ENCODE measurements around the gene GAS6. TPM values are rescaled to one million over a fixed set of nuclear protein-coding genes. Genes with fewer than 3 reads are reported as not detected.

Gene GAS6
- total RNA-seq, 2 experiments from 2014 or later: 0.53 to 0.65 TPM

- H3K9me3 Mint-ChIP-seq (ENCODE audit: insufficient read depth): no peaks in the 10 kb centered on the region
- H3K36me3 Mint-ChIP-seq (ENCODE audit: low read depth): no peaks in the 10 kb centered on the region
Measured at GRCh38 chr13:113853518-113854237, 10.2 kb downstream of the GAS6 start.

GRCh38 chr13:113852536-113853517, 11.0 kb downstream of the GAS6 start:
- H3K4me1 Mint-ChIP-seq (ENCODE audit: low read depth): peaks cover 28% of the 10 kb centered on the region
- POLR2A ChIA-PET: no interaction called here
- H3K27ac Mint-ChIP-seq: no peak overlapping the region
- no peak for DNase-seq
- H3K4me3 Mint-ChIP-seq: no peak overlapping the region
- H3K36me3 Mint-ChIP-seq (ENCODE audit: low read depth): no peaks in the 10 kb centered on the region
- CTCF ChIA-PET: no interaction called here
- H3K9me3 Mint-ChIP-seq (ENCODE audit: insufficient read depth): no peaks in the 10 kb centered on the region
- peaks cover 15% of the 10 kb centered on the region for H3K27me3 Mint-ChIP-seq (ENCODE audit: low read depth)
- ATAC-seq: no peak

More at GRCh38 chr13:113853518-113854237, 10.2 kb downstream of the GAS6 start:
- Mint-ChIP-seq H3K4me3 (no peak overlapping the region), H3K27me3 (ENCODE audit: low read depth) (peaks cover 16% of the 10 kb centered on the region), H3K4me1 (ENCODE audit: low read depth) (peaks cover 28% of the 10 kb centered on the region), H3K27ac (no peak overlapping the region)
- CTCF ChIA-PET: no interaction called here
- POLR2A ChIA-PET: no interaction called here
- no peak for ATAC-seq
- DNase-seq: no peak

- no peak overlapping the region for H3K4me3 Mint-ChIP-seq
- peaks cover 15% of the 10 kb centered on the region for H3K27me3 Mint-ChIP-seq (ENCODE audit: low read depth)
- H3K36me3 Mint-ChIP-seq (ENCODE audit: low read depth): no peaks in the 10 kb centered on the region
- no peak overlapping the region for H3K27ac Mint-ChIP-seq
- no peaks in the 10 kb centered on the region for H3K9me3 Mint-ChIP-seq (ENCODE audit: insufficient read depth)
- ChIA-PET POLR2A (no interaction called here), CTCF (no interaction called here)
- ATAC-seq (no peak), DNase-seq (no peak)
- H3K4me1 Mint-ChIP-seq (ENCODE audit: low read depth): peaks cover 33% of the 10 kb centered on the region
Measured at GRCh38 chr13:113851826-113852535, 11.9 kb downstream of the GAS6 start.

GRCh38 chr13:113851480-113851803, 12.4 kb downstream of the GAS6 start:
- peaks cover 15% of the 10 kb centered on the region for H3K27me3 Mint-ChIP-seq (ENCODE audit: low read depth)
- ChIA-PET POLR2A (no interaction called here), CTCF (no interaction called here)
- DNase-seq (no peak), ATAC-seq (no peak)
- H3K36me3 Mint-ChIP-seq (ENCODE audit: low read depth): no peaks in the 10 kb centered on the region
- no peak overlapping the region for H3K27ac Mint-ChIP-seq
- no peak overlapping the region for H3K4me3 Mint-ChIP-seq
- no peaks in the 10 kb centered on the region for H3K9me3 Mint-ChIP-seq (ENCODE audit: insufficient read depth)
- peaks cover 38% of the 10 kb centered on the region for H3K4me1 Mint-ChIP-seq (ENCODE audit: low read depth)

GRCh38 chr13:113850722-113851479, 13.0 kb downstream of the GAS6 start:
- no peaks in the 10 kb centered on the region for H3K9me3 Mint-ChIP-seq (ENCODE audit: insufficient read depth)
- ChIA-PET POLR2A (no interaction called here), CTCF (no interaction called here)
- ATAC-seq (no peak), DNase-seq (no peak)
- peaks cover 15% of the 10 kb centered on the region for H3K27me3 Mint-ChIP-seq (ENCODE audit: low read depth)
- H3K4me3 Mint-ChIP-seq: no peak overlapping the region
- peaks cover 41% of the 10 kb centered on the region for H3K4me1 Mint-ChIP-seq (ENCODE audit: low read depth)
- no peaks in the 10 kb centered on the region for H3K36me3 Mint-ChIP-seq (ENCODE audit: low read depth)
- no peak overlapping the region for H3K27ac Mint-ChIP-seq

- ChIA-PET POLR2A (no interaction called here), CTCF (interaction anchor here (0.6 kb wide), 1 partner anchor 82 kb away, joined by 4 read pairs; no protein-coding TSS in a partner anchor)
- ATAC-seq (no peak), DNase-seq (no peak)
- H3K4me3 Mint-ChIP-seq: no peak overlapping the region
- H3K36me3 Mint-ChIP-seq (ENCODE audit: low read depth): no peaks in the 10 kb centered on the region
- H3K27me3 Mint-ChIP-seq (ENCODE audit: low read depth): peaks cover 15% of the 10 kb centered on the region
- H3K27ac Mint-ChIP-seq: no peak overlapping the region
- H3K4me1 Mint-ChIP-seq (ENCODE audit: low read depth): peaks cover 47% of the 10 kb centered on the region
- no peaks in the 10 kb centered on the region for H3K9me3 Mint-ChIP-seq (ENCODE audit: insufficient read depth)
Measured at GRCh38 chr13:113849981-113850721, 13.7 kb downstream of the GAS6 start.

- no peaks in the 10 kb centered on the region for H3K36me3 Mint-ChIP-seq (ENCODE audit: low read depth)
- H3K27ac Mint-ChIP-seq: no peak overlapping the region
- ATAC-seq (no peak), DNase-seq (no peak)
- ChIA-PET CTCF (no interaction called here), POLR2A (no interaction called here)
- peaks cover 10% of the 10 kb centered on the region for H3K27me3 Mint-ChIP-seq (ENCODE audit: low read depth)
- peaks cover 48% of the 10 kb centered on the region for H3K4me1 Mint-ChIP-seq (ENCODE audit: low read depth)
- H3K9me3 Mint-ChIP-seq (ENCODE audit: insufficient read depth): no peaks in the 10 kb centered on the region
- H3K4me3 Mint-ChIP-seq: no peak overlapping the region
Measured at GRCh38 chr13:113849546-113849945, 14.3 kb downstream of the GAS6 start.

GRCh38 chr13:113848431-113849260, 15.2 kb downstream of the GAS6 start:
- DNase-seq (no peak), ATAC-seq (no peak)
- ChIA-PET POLR2A (no interaction called here), CTCF (no interaction called here)
- peaks cover 12% of the 10 kb centered on the region for H3K27me3 Mint-ChIP-seq (ENCODE audit: low read depth)
- H3K9me3 Mint-ChIP-seq (ENCODE audit: insufficient read depth): no peaks in the 10 kb centered on the region
- no peak overlapping the region for H3K27ac Mint-ChIP-seq
- H3K4me1 Mint-ChIP-seq (ENCODE audit: low read depth): peaks cover 42% of the 10 kb centered on the region
- peaks cover 2% of the 10 kb centered on the region for H3K36me3 Mint-ChIP-seq (ENCODE audit: low read depth)
- no peak overlapping the region for H3K4me3 Mint-ChIP-seq

- CTCF ChIA-PET: no interaction called here
- DNase-seq (no peak), ATAC-seq (no peak)
- POLR2A ChIA-PET: no interaction called here
- Mint-ChIP-seq H3K27me3 (ENCODE audit: low read depth) (peaks cover 12% of the 10 kb centered on the region), H3K27ac (no peak overlapping the region), H3K4me1 (ENCODE audit: low read depth) (peaks cover 35% of the 10 kb centered on the region), H3K36me3 (ENCODE audit: low read depth) (peaks cover 2% of the 10 kb centered on the region), H3K4me3 (no peak overlapping the region), H3K9me3 (ENCODE audit: insufficient read depth) (no peaks in the 10 kb centered on the region)
Measured at GRCh38 chr13:113848020-113848419, 15.9 kb downstream of the GAS6 start.

- ChIA-PET POLR2A (no interaction called here), CTCF (no interaction called here)
- DNase-seq: peak; percentile 58
- peak; percentile 76 for ATAC-seq
- Mint-ChIP-seq H3K9me3 (ENCODE audit: insufficient read depth) (peaks cover 5% of the 10 kb centered on the region), H3K27ac (peak overlapping the region; percentile 61), H3K4me1 (ENCODE audit: low read depth) (peaks cover 39% of the 10 kb centered on the region), H3K4me3 (peak overlapping the region; percentile 24), H3K36me3 (ENCODE audit: low read depth) (peaks cover 7% of the 10 kb centered on the region), H3K27me3 (ENCODE audit: low read depth) (peaks cover 12% of the 10 kb centered on the region)
Measured at GRCh38 chr13:113846636-113847318, 17.1 kb downstream of the GAS6 start.

All from activated CD8-positive, alpha-beta T cell treated with anti-CD3 and anti-CD28 coated beads, Interleukin-2, amount 10 ng/mL, durations not matched to agents 7 days and 5 days (primary cell).